Astrocyte (in vitro differentiated cells and primary cell): ENCODE measurements around the gene SFSWAP.

ENCODE experiments used
- CTCF ChIP-seq: IDR thresholded peaks from 2 replicates; pipeline ENCODE4 v1.5.1; 2011; ENCODE audit warnings: low read depth, mild to moderate bottlenecking, inconsistent platforms, low read length, moderate library complexity; ENCODE audit not compliant: insufficient read depth
- EZH2 ChIP-seq: IDR thresholded peaks from 2 replicates; pipeline ENCODE4 v1.6.1; 2012; ENCODE audit warnings: mild to moderate bottlenecking, low read length, inconsistent platforms; ENCODE audit not compliant: insufficient read depth

- TF ChIP-seq CTCF (no peak), EZH2 (no peak)
Measured at GRCh38 chr12:131710464-131711457, at the start of gene SFSWAP.
